ENCODE results near the gene RNF111. TPM values are rescaled to one million over a fixed set of nuclear protein-coding genes. Genes with fewer than 3 reads are reported as not detected.

The RNF111 gene
- total and polyA plus RNA-seq, 9 of the 15 experiments (the other 6 are each of a cell fraction or from before 2014, with no cell fraction given): 7.9 to 26.0 (median 14.4) TPM

DNA sequence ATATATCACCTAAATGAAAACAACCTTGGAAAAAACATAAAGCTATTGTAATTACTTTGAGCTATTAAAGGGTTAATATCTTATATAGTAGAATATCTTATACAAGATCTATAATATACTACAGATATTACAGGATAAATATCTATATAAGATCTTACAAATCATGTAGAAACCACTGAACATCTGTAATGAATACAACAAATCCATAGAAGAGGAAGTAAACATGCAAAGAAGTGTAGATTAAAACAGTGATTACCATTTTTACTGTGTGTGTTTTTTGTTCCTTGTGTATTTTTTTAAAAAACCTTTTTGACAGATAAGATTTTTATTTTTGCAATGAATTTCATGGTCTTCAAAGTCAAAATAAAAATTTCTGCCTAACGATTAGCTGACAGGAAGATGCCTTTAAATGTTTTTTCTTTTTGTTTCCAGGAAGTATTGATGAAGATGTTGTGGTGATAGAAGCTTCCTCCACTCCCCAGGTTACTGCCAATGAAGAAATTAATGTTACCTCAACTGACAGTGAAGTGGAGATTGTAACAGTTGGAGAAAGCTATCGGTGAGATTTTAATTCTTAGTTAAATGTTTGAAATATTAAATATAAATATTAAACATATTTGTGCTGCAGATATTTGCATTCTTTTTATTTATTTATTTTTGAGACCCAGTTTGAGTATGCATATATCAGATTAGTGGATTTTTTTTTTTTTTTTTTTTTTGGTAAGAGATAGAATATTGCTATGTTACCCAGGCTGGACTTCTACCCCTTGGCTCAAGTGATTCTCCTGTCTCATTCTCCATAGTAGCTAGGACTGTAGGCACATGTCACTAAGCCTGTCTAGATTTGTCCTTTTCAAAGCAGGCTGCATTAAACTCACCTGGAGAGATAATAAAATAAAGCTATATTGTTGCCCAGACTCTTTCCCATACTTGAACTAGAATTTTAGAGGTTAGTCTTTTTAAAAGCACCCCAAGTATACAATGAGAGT is 64.7 kb downstream of the RNF111 start (continued):
- TF ChIP-seq HDAC3 (IDR thresholded peaks at IDR 0.05; ENCODE audit: borderline replicate concordance, partially characterized antibody) (no peak), SP2 (IDR thresholded peaks at IDR 0.05; ENCODE audit: extremely low read depth, low read depth, low read length, poor library complexity, severe bottlenecking) (no peak), ZNF444 (CRISPR knock-in tag; IDR thresholded peaks at IDR 0.05) (no peak), SETDB1 (IDR thresholded peaks at IDR 0.05; ENCODE audit: low read length) (no peak)

- Histone ChIP-seq H3K79me2 (ENCODE audit: control insufficient read depth, insufficient read depth, low read length) (peaks cover 23% of the 10 kb centered on the region), H3K4me3 (no peak overlapping the region), H3K9ac (ENCODE audit: insufficient read depth in 1 of 2, low read depth in 2 of 2, low read length in 2 of 2) (no peak overlapping the region), H4K20me1 (replicated peaks; ENCODE audit: control insufficient read depth, insufficient read depth, low read length) (no peaks in the 10 kb centered on the region), H3K4me1 (replicated peaks in 1 of 2; ENCODE audit: control insufficient read depth in 2 of 2, insufficient read depth in 2 of 2, low read length in 2 of 2) (no peaks in the 10 kb centered on the region), H3K36me3 (ENCODE audit: control insufficient read depth, insufficient read depth, low read length) (peaks cover 57% of the 10 kb centered on the region), H3K9me1 (ENCODE audit: control insufficient read depth, insufficient read depth, low read length) (no peaks in the 10 kb centered on the region), H3K27me3 (ENCODE audit: control insufficient read depth in 2 of 2, insufficient read depth in 2 of 2, low read length in 2 of 2) (no peaks in the 10 kb centered on the region), H3K4me2 (ENCODE audit: insufficient read depth, low read length) (no peak overlapping the region), H3K9me3 (replicated peaks; ENCODE audit: control insufficient read depth, insufficient read depth, low read depth, low read length) (no peaks in the 10 kb centered on the region), H3K27ac (ENCODE audit: extremely low read depth, low read depth, low read length) (no peak overlapping the region), H2AFZ (ENCODE audit: low read depth, low read length) (no peak overlapping the region)
- ATAC-seq: no peak
- TF ChIP-seq ESRRB (CRISPR knock-in tag; IDR thresholded peaks at IDR 0.05; ENCODE audit: borderline replicate concordance): no peak
- POLR2A ChIA-PET: interaction anchor here (1.2 kb wide), 1 partner anchor 77 kb away, joined by 4 read pairs; no protein-coding TSS in a partner anchor
- intact Hi-C loops (cut with micrococcal nuclease): no loop called here
- FAIRE-seq: no peak
- CTCF ChIA-PET (ENCODE audit: low intra/inter-chr PET ratio): no interaction called here
- no peak for DNase-seq (ENCODE audit: extremely low read depth in 1 of 4, low spot score in 3 of 4)
- BruUV-seq (replicated peaks): no TSS peak
- in situ Hi-C loops (cut with MboI): no loop called here
- 89% methylated on average over 3 of the region's 3 CpGs for WGBS (ENCODE audit: insufficient coverage, low coverage, missing lambda C conversion rate)
Measured at GRCh38 chr15:59052915-59053407, 65.5 kb downstream of the RNF111 start.

Measured in K562 (cell line).